Ishikawa (cell line): Measurements from ENCODE around the gene DOC2B.

Experiments used
- CEBPB ChIP-seq: IDR thresholded peaks from 2 replicates; pipeline ENCODE4 v1.6.1; 2012
- CREB1 ChIP-seq: IDR thresholded peaks from 2 replicates; pipeline ENCODE4 v1.6.1; 2012; ENCODE audit warnings: low read depth
- EGR1 ChIP-seq: IDR thresholded peaks from 2 replicates; pipeline ENCODE4 v1.6.1; 2012
- EP300 ChIP-seq: IDR thresholded peaks from 2 replicates; pipeline ENCODE4 v1.6.1; 2012; ENCODE audit warnings: borderline replicate concordance
- FOXM1 ChIP-seq: IDR thresholded peaks from 2 replicates; pipeline ENCODE4 v1.6.1; 2012; ENCODE audit warnings: low read depth, borderline replicate concordance
- NFIC ChIP-seq: IDR thresholded peaks from 2 replicates; pipeline ENCODE4 v1.6.1; 2012
- RAD21 ChIP-seq: IDR thresholded peaks from 2 replicates; pipeline ENCODE4 v1.6.1; 2012; ENCODE audit warnings: low read depth
- TAF1 ChIP-seq: IDR thresholded peaks from 2 replicates; pipeline ENCODE4 v1.6.1; 2012; ENCODE audit warnings: low read depth, mild to moderate bottlenecking
- TCF12 ChIP-seq: IDR thresholded peaks from 2 replicates; pipeline ENCODE4 v1.6.1; 2012; ENCODE audit warnings: low read depth
- TEAD4 ChIP-seq: IDR thresholded peaks from 2 replicates; pipeline ENCODE4 v1.6.1; 2012
- YY1 ChIP-seq: IDR thresholded peaks from 2 replicates; pipeline ENCODE4 v1.6.1; 2012; ENCODE audit warnings: low read depth
- ZBTB7A ChIP-seq: IDR thresholded peaks from 2 replicates; pipeline ENCODE4 v1.6.1; 2012; ENCODE audit warnings: low read depth
- TF ChIP-seq, protein P1 (sequence below): IDR thresholded peaks from 2 replicates; pipeline ENCODE4 v1.6.1; 2012
- TF ChIP-seq, protein P2 (sequence below): IDR thresholded peaks from 2 replicates; pipeline ENCODE4 v1.6.1; 2012; ENCODE audit warnings: low read depth, mild to moderate bottlenecking
- TF ChIP-seq, protein P3 (sequence below): IDR thresholded peaks from 2 replicates; pipeline ENCODE4 v1.6.1; 2012

The DOC2B gene

DNA sequence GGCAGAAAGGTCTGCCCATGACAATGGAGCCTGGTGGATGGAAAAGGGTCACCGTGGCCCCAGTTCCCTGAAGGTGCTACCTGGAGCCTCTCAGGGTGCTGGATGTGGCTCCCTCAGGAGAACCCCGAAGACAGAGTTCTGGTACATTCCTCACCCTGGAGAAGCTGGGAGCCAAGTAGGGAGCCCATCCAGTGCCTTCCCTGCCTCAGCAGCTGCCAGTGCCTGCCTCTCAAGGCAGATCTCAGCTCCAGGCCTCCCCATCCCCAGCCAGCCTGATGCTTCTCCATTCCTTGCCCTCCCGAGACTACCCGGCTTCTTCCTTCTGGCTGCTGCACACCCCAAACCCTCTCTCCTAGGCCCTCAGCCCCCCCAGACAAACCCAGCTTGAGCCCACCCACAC is 23.5 kb downstream of the DOC2B start:
- TF ChIP-seq TAF1 = no peak
- TF ChIP-seq TCF12 = no peak
- TF ChIP-seq ZBTB7A = no peak
- TF ChIP-seq CEBPB = no peak
- TF ChIP-seq EGR1 = no peak
- TF ChIP-seq NFIC = no peak

DNA sequence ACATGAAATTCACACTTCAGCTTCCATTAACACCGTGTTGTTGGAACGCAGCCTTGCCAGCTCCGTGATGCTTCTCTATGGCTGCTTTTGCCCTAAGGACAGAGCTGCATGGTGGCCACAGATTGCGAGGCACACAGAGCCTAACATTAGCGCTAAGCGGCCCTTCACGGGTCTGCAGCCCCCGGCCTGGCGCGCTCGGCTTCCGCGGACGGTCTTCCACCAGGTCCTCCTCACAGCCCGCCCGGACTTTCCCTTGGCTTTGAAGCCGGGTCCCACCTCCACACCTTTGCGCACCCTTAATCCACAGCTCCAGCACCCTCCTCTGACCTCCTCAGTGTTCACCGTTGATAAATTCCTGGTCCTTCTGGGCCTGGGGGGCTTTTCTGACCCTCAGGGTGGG is 24.5 kb downstream of the DOC2B start:
- TF ChIP-seq, protein P1, sequence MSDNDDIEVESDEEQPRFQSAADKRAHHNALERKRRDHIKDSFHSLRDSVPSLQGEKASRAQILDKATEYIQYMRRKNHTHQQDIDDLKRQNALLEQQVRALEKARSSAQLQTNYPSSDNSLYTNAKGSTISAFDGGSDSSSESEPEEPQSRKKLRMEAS = no peak

DNA sequence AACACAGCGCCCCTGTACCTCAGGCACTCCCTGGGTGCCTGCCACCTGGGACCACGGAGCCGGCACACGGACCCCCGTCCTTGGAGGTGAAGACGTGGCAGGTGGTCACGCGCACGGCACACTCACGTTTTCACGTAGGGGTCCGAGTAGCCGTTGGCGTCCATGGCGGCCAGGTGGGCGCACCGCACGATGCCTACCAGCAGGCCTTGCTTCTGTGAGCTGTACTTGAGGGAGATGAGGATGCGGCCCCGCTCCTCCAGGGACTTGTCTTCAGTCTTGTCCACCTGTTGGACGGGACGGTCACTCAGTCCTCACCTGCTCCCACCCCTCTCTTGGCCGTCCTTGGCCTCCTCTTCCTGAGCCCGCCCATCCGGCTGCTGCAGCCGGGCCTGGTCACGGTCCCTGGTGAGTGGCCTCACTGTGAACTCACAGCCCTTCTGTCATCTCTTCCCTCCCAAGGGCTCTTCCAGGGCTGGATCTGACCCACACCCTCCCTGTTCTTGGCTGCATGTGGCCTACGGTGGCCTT is 25.3 kb downstream of the DOC2B start:
- TF ChIP-seq TEAD4 (no peak), RAD21 (no peak), CEBPB (no peak), YY1 (no peak), NFIC (no peak), FOXM1 (no peak)
- TF ChIP-seq, protein P2, sequence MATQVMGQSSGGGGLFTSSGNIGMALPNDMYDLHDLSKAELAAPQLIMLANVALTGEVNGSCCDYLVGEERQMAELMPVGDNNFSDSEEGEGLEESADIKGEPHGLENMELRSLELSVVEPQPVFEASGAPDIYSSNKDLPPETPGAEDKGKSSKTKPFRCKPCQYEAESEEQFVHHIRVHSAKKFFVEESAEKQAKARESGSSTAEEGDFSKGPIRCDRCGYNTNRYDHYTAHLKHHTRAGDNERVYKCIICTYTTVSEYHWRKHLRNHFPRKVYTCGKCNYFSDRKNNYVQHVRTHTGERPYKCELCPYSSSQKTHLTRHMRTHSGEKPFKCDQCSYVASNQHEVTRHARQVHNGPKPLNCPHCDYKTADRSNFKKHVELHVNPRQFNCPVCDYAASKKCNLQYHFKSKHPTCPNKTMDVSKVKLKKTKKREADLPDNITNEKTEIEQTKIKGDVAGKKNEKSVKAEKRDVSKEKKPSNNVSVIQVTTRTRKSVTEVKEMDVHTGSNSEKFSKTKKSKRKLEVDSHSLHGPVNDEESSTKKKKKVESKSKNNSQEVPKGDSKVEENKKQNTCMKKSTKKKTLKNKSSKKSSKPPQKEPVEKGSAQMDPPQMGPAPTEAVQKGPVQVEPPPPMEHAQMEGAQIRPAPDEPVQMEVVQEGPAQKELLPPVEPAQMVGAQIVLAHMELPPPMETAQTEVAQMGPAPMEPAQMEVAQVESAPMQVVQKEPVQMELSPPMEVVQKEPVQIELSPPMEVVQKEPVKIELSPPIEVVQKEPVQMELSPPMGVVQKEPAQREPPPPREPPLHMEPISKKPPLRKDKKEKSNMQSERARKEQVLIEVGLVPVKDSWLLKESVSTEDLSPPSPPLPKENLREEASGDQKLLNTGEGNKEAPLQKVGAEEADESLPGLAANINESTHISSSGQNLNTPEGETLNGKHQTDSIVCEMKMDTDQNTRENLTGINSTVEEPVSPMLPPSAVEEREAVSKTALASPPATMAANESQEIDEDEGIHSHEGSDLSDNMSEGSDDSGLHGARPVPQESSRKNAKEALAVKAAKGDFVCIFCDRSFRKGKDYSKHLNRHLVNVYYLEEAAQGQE = no peak
- TF ChIP-seq, protein P3, sequence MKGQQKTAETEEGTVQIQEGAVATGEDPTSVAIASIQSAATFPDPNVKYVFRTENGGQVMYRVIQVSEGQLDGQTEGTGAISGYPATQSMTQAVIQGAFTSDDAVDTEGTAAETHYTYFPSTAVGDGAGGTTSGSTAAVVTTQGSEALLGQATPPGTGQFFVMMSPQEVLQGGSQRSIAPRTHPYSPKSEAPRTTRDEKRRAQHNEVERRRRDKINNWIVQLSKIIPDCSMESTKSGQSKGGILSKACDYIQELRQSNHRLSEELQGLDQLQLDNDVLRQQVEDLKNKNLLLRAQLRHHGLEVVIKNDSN = no peak

DNA sequence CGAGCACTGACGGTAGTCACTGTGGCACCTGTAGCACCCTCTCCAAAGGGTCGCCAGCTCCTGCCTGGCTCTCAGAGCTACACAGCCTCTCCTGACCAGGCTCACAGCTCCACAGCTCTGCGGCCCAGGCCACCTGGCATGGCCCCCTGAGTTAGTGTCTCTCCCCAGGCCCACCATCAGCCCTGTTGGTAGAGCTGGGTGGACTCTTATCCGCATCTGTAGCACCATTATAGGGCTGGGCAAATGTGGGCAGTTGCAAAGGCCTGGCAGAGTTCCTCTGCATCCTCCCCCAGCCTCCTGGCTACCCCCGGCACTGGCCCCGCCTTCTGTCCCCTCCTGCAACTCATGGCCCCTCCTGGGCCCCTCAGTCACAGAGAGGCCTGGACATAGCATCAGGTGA is 25.9 kb downstream of the DOC2B start:
- TF ChIP-seq FOXM1 = no peak
- no peak for TF ChIP-seq RAD21
- TF ChIP-seq EGR1 = no peak
- TF ChIP-seq EP300 = no peak
- TF ChIP-seq TEAD4 = no peak
- TF ChIP-seq, protein P2 = no peak
- no peak for TF ChIP-seq YY1
- no peak for TF ChIP-seq TCF12
- no peak for TF ChIP-seq ZBTB7A

DNA sequence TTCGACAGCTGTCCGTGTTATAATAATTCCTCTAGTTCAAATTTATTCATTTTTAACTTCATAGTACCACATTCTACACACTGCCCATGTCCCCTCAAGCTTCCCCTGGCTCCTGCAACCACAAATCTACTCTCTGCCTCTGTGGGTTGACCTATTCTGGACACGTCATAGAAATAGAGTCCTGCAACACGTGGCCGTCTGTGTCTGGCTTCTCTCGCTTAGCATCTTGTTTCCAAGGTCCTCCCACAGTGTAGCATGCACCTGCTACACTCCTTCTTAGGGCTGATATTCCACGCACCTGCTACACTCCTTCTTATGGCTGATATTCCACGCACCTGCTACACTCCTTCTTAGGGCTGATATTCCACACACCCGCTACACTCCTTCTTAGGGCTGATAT is 27.6 kb downstream of the DOC2B start:
- TF ChIP-seq FOXM1 (no peak), NFIC (no peak), CEBPB (no peak), CREB1 (no peak)
- TF ChIP-seq, protein P2 = no peak
- TF ChIP-seq, protein P1 = no peak

DNA sequence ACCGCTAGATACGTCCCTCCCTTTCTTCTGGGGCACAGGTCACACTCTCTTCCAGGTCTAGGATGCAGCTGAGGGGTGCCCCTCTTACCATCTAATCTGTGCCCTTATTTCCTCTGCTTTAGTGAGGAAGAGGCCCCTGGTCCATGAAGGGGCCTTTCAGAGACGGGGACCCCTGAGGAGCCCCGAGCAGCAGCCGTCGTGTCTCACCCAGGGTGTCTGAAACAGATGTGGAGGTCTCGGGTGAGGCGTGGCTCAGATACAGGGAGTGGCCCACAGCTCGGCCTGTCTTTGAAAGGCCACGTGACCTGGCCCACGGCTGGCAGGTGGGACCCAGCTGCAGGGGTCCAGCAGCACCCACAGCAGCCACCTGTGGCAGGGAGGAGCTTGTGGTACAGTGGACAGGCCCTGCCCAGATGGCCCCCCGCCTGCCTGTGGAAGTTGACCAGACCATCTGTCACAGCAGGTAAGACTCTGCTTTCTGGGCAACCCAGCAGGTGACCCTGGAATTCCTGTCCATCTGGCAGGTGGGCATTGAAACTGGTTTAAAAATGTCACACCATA is 28.5 kb downstream of the DOC2B start:
- TF ChIP-seq EGR1 = no peak
- TF ChIP-seq, protein P3 = 0 out of 2 replicates have a peak, but pooled peaks have one; percentile 28
- TF ChIP-seq TEAD4 = no peak
- TF ChIP-seq NFIC = no peak
- TF ChIP-seq EP300 = no peak
- no peak for TF ChIP-seq TAF1
